HG03460 (cell line): ENCODE data around the gene GRIK4.
A peak's percentile ranks its signal among the peaks of the same experiment; 100 is the strongest.
"Not testable (repeated sequence)": the region's sequence is repeated elsewhere in the genome, so short reads cannot be mapped to it uniquely, and the experiment has no call there.

ENCODE experiments used
- ATAC-seq: cut with Tn5 transposase; IDR thresholded peaks from one replicate; pipeline ENCODE4 v1.9.1; 2021; ENCODE audit not compliant: unreplicated experiment

Gene GRIK4

GRCh38 chr11:120511116-120511819, at the start of gene GRIK4:
Gene GRIK4 (plus strand): TSS chr11:120511748. CDS start chr11:120660319, 148,571 bp downstream.
- peak; percentile 83 for ATAC-seq

- no peak for ATAC-seq
These were observed 48.7 kb upstream of the GRIK4 start for GRCh38 chr11:120462825-120463224.

- ATAC-seq, result no peak
These were observed 45.5 kb upstream of the GRIK4 start for GRCh38 chr11:120465921-120466534.

- ATAC-seq, result no peak
These were observed 43.9 kb upstream of the GRIK4 start for GRCh38 chr11:120467627-120468026.

GRCh38 chr11:120471131-120471530, 40.4 kb upstream of the GRIK4 start:
- ATAC-seq, result no peak

GRCh38 chr11:120471994-120472393, 39.6 kb upstream of the GRIK4 start:
- no peak for ATAC-seq

GRCh38 chr11:120473503-120473902, 38.0 kb upstream of the GRIK4 start:
- no peak for ATAC-seq

- no peak for ATAC-seq
These were observed 29.4 kb upstream of the GRIK4 start for GRCh38 chr11:120482149-120482548.

GRCh38 chr11:120484722-120485121, 26.8 kb upstream of the GRIK4 start:
- no peak for ATAC-seq

GRCh38 chr11:120486138-120486537, 25.4 kb upstream of the GRIK4 start:
- ATAC-seq, result no peak

- no peak for ATAC-seq
These were observed 21.7 kb upstream of the GRIK4 start for GRCh38 chr11:120489799-120490198.

GRCh38 chr11:120492486-120492885, 19.1 kb upstream of the GRIK4 start:
- no peak for ATAC-seq

GRCh38 chr11:120494595-120494994, 17.0 kb upstream of the GRIK4 start:
- no peak for ATAC-seq

- ATAC-seq, result no peak
These were observed 12.5 kb upstream of the GRIK4 start for GRCh38 chr11:120499088-120499487.

- ATAC-seq, result no peak
These were observed 11.7 kb upstream of the GRIK4 start for GRCh38 chr11:120499859-120500258.

GRCh38 chr11:120500414-120501071, 11.0 kb upstream of the GRIK4 start:
- ATAC-seq, result no peak

GRCh38 chr11:120501440-120501839, 10.1 kb upstream of the GRIK4 start:
- no peak for ATAC-seq

- ATAC-seq, result no peak
These were observed 9.4 kb upstream of the GRIK4 start for GRCh38 chr11:120501976-120502755.

- not testable (repeated sequence) for ATAC-seq
These were observed 8.0 kb upstream of the GRIK4 start for GRCh38 chr11:120503529-120503928.

GRCh38 chr11:120505801-120506425, 5.6 kb upstream of the GRIK4 start:
- no peak for ATAC-seq
